NOMO-1 treated with dmso at 0.1 percent for 144 hours (cell line): ENCODE measurements around the gene FBXL17.

Source experiments
- DNase-seq: peaks from one replicate; lab custom pipeline; 2025; ENCODE audit not compliant: unreplicated experiment; lab: John Stamatoyannopoulos, UW

The FBXL17 gene

GRCh38 chr5:107926121-107926520, 455.8 kb downstream of the FBXL17 start:
- no peak for DNase-seq

- DNase-seq: no peak
Measured at GRCh38 chr5:107925200-107925599, 456.7 kb downstream of the FBXL17 start.

- no peak for DNase-seq
Measured at GRCh38 chr5:107919969-107920368, 461.9 kb downstream of the FBXL17 start.

- DNase-seq: no peak
Measured at GRCh38 chr5:107919361-107919760, 462.5 kb downstream of the FBXL17 start.

GRCh38 chr5:107917983-107918382, 463.9 kb downstream of the FBXL17 start:
- no peak for DNase-seq

- no peak for DNase-seq
Measured at GRCh38 chr5:107916731-107917725, 464.9 kb downstream of the FBXL17 start.

- peak; percentile 2 for DNase-seq
Measured at GRCh38 chr5:107915176-107915812, 466.6 kb downstream of the FBXL17 start.

- no peak for DNase-seq
Measured at GRCh38 chr5:107913494-107913893, 468.4 kb downstream of the FBXL17 start.

- no peak for DNase-seq
Measured at GRCh38 chr5:107900721-107901120, 481.2 kb downstream of the FBXL17 start.

GRCh38 chr5:107894361-107894760, 487.5 kb downstream of the FBXL17 start:
- DNase-seq: no peak

GRCh38 chr5:107893642-107894041, 488.3 kb downstream of the FBXL17 start:
- DNase-seq: peak; percentile 44

- DNase-seq: no peak
Measured at GRCh38 chr5:107889387-107889786, 492.5 kb downstream of the FBXL17 start.

- no peak for DNase-seq
Measured at GRCh38 chr5:107888541-107888940, 493.4 kb downstream of the FBXL17 start.

- DNase-seq: no peak
Measured at GRCh38 chr5:107887166-107887943, 494.5 kb downstream of the FBXL17 start.

GRCh38 chr5:107885601-107886000, 496.3 kb downstream of the FBXL17 start:
- DNase-seq: no peak

- DNase-seq: no peak
Measured at GRCh38 chr5:107884871-107885270, 497.0 kb downstream of the FBXL17 start.

GRCh38 chr5:107878661-107879060, 503.2 kb downstream of the FBXL17 start:
- no peak for DNase-seq

- no peak for DNase-seq
Measured at GRCh38 chr5:107876906-107877305, 505.0 kb downstream of the FBXL17 start.

- no peak for DNase-seq
Measured at GRCh38 chr5:107876261-107876660, 505.6 kb downstream of the FBXL17 start.

- no peak for DNase-seq
Measured at GRCh38 chr5:107875833-107876232, 506.1 kb downstream of the FBXL17 start.

GRCh38 chr5:107874795-107875194, 507.1 kb downstream of the FBXL17 start:
- DNase-seq: no peak
